SJSA1 (cell line): ENCODE results near the gene ELMO3. TPM values are rescaled to one million over a fixed set of nuclear protein-coding genes. Genes with fewer than 3 reads are reported as not detected.

ENCODE experiments used
- DNase-seq, 2 experiments: peaks; one replicate each; pipeline ENCODE4 v3.0.0-alpha.2; 2015 to 2020; ENCODE audit warnings: low spot score in 2 of 2, low read depth in 1 of 2
- H3K27ac ChIP-seq: fragments of 250-450 bp; sonication (Bioruptor Pico); 2 replicates; pipeline ENCODE4 v1.5.1; 2020; ENCODE audit warnings: mild to moderate bottlenecking, moderate library complexity
- H3K27me3 ChIP-seq: fragments of 250-450 bp; sonication (Bioruptor Pico); replicated peaks from 2 replicates; pipeline ENCODE4 v1.5.1; 2020; ENCODE audit warnings: mild to moderate bottlenecking, moderate library complexity
- H3K36me3 ChIP-seq: fragments of 250-450 bp; sonication (Bioruptor Pico); 2 replicates; pipeline ENCODE4 v1.5.1; 2020; ENCODE audit warnings: mild to moderate bottlenecking
- H3K4me1 ChIP-seq: fragments of 250-450 bp; sonication (Bioruptor Pico); replicated peaks from 2 replicates; pipeline ENCODE4 v1.6.1; 2021; ENCODE audit warnings: mild to moderate bottlenecking
- H3K4me3 ChIP-seq: fragments of 250-450 bp; sonication (Bioruptor Pico); 2 replicates; pipeline ENCODE4 v1.5.1; 2020; ENCODE audit warnings: mild to moderate bottlenecking
- H3K9me3 ChIP-seq: fragments of 250-450 bp; sonication (Bioruptor Pico); replicated peaks from 2 replicates; pipeline ENCODE4 v1.5.1; 2020; ENCODE audit warnings: mild to moderate bottlenecking
- total RNA-seq: library from RNA; depleted of rRNA; stranded (reverse); fragments of >200 nt; shearing (Covaris generic); gene quantifications from 2 replicates; pipeline ENCODE4 v1.2.3, GENCODE V29; 2014

Gene ELMO3
- total RNA-seq, 1 experiment from 2014 or later: 1.1 TPM

DNA sequence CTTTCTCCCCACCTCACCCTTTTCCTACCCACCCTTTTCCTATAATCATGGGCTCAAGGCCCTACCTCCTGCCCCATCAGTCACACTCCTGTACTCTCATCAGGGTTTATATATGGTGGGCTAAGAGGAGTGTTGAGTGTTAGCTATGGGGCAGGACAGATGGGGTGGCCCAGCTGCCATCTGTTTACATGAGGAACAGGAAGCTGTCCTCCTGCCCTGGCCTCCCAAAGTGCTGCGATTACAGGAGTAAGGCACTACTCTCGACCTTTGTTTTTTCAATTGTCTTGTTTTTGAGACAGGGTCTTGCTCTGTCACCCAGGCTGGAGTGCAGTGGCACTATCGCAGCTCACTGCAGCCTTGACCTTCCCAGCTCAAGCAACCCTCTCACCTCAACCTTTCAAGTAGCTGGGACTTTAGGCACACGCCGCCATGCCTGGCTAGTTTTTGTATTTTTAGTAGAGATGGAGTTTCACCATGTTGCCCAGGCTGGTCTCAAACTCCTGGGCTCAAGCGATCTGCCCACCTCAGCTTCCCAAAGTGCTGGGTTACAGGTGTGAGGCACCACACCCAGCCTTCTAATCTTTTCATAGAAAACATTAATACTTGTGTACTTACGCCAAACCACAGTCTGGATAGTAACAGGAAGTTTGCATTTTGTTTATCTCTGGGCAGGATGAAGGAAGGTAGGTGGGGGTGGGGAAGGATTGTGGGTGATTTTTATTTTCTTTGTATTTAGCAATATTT lies 40.9 kb upstream of the ELMO3 start:
- Histone ChIP-seq H3K27me3 (no peaks in the 10 kb centered on the region), H3K9me3 (no peaks in the 10 kb centered on the region), H3K27ac (no peak overlapping the region), H3K4me1 (peaks cover 24% of the 10 kb centered on the region), H3K4me3 (no peak overlapping the region), H3K36me3 (peaks cover 11% of the 10 kb centered on the region)
- no peak for DNase-seq

DNA sequence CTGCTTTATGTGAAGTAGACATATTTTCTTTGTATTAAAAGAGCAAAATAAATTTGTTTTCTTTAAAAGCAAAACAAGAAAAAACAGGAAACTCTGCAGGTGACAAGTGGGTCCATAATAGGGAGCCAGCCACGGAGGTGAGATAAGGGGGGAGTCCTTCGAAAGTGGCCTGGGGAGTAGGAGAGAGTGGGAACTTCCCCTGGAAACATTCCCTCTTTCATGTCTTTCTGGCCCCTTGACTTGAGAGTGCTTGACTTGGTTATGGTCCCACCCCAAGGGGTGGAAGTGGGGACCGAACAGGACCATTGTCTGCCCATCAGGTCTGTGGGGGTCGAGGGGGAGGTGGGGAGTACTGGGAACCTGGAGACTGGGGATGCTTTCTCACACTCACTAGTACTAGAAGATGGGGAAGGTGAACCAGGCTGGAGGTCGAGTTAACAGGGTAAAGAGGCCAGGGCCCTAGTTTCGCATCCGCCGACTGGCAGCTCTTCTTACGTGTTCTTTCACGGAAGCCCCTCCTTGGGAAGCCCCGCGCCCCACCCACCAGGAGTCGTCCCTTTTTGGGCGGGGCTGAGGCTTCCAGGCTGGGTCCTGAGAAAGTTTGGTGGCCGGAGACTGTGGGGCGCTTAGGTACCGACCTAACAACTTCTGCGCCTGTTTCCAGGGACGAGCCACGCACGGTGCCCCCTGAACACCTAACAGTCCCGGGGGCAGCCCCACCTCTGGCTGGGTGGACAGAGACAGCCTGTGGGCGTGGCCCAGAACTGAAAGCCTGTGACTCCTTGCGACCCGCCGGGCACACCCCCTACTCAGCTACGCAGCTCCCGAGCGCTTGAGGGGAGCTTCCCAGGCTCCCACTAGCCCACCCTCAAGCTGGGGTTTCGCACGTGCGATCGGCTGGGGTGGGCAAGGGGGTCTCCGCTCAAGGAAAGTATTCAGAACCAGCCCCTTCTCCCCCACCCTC lies 40.0 kb upstream of the ELMO3 start:
- DNase-seq: peak; percentile 52 to 63
- peak overlapping the region; percentile 29 for H3K27ac ChIP-seq

DNA sequence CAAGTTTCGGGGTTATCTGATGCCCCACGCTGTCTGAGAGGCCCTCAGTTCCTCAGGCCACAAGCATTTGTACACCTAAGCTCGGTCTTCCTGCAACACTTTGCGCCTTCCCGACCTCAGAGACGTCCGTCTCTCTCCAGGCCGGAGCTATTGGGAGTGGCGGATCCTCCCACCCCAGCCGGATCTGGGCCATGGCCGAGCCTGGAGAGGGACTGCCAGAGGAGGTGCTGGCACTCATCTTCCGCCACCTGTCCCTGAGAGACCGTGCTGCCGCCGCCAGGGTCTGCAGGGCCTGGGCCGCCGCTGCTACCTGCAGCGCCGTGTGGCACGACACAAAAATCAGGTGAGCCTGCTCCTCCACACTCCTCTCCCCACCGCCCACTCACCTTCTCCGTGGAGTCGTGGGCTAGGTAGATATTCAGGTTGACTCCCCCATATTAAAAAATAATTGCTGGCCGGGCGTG lies 37.3 kb upstream of the ELMO3 start:
- H3K36me3 ChIP-seq: peaks cover 10% of the 10 kb centered on the region
- no peaks in the 10 kb centered on the region for H3K9me3 ChIP-seq
- H3K27me3 ChIP-seq: no peaks in the 10 kb centered on the region
- peaks cover 17% of the 10 kb centered on the region for H3K4me1 ChIP-seq
- DNase-seq: no peak
- no peak overlapping the region for H3K27ac ChIP-seq
- H3K4me3 ChIP-seq: no peak overlapping the region

More for the DNA sequence above, 40.0 kb upstream of the ELMO3 start:
- no peaks in the 10 kb centered on the region for H3K9me3 ChIP-seq
- no peaks in the 10 kb centered on the region for H3K27me3 ChIP-seq
- H3K4me1 ChIP-seq: peaks cover 24% of the 10 kb centered on the region
- H3K4me3 ChIP-seq: peak overlapping the region; percentile 70
- peaks cover 14% of the 10 kb centered on the region for H3K36me3 ChIP-seq

DNA sequence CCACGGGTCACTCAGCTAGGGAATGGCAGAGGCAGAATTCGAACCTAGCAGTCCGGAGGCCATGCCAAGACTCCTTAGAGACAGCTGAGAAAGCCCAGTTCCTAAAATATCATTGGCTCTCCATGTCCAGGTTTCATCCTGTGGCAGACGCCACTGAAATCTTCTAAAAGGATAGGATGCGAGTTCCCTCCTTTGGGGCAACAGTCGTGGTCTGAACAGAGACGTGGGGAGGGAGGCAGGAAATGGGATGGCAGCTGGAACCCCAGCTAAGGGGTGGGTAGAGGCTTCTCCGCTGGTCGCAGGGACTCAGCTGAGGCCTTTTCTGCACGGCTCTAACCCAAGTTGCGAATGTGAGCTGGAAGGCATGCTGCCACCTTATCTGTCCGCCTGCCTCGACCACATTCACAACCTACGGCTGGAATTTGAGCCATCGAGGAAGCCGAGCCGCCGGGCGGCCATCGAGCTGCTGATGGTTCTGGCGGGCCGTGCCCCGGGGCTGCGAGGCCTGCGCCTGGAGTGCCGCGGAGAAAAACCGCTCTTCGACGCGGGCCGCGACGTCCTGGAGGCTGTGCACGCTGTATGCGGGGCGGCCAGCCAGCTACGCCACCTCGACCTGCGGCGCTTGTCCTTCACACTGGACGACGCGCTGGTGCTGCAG lies 36.3 kb upstream of the ELMO3 start:
- H3K27ac ChIP-seq: no peak overlapping the region
- DNase-seq: no peak
- H3K36me3 ChIP-seq: peaks cover 10% of the 10 kb centered on the region
- no peaks in the 10 kb centered on the region for H3K9me3 ChIP-seq
- H3K4me3 ChIP-seq: no peak overlapping the region
- H3K4me1 ChIP-seq: peaks cover 17% of the 10 kb centered on the region
- no peaks in the 10 kb centered on the region for H3K27me3 ChIP-seq

DNA sequence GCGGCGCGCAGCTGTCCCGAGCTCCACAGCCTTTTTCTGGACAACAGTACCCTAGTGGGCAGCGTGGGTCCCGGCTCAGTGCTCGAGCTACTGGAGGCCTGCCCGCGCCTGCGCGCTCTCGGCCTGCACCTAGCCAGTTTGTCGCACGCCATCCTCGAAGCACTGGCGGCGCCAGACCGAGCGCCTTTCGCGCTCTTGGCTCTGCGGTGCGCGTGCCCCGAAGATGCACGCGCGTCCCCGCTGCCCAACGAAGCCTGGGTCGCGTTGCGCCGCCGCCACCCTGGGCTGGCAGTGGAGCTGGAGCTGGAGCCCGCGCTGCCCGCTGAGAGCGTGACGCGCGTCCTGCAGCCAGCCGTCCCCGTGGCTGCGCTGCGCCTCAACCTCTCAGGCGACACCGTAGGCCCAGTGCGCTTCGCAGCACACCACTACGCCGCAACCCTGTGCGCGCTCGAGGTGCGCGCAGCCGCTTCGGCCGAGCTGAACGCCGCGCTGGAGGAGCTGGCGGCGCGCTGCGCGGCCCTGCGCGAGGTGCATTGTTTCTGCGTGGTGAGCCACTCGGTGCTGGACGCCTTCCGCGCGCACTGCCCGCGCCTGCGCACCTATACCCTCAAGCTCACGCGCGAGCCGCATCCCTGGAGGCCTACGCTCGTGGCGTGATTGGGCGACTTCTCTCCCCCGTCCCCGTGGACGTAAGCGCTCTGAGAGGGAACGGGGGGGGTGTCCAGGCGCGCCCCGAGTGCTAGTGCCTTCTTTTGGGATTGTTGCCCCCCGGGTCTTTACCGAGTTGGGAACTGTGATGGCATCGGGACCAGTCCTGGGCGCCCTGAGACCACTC lies 35.5 kb upstream of the ELMO3 start:
- Histone ChIP-seq H3K27ac (no peak overlapping the region), H3K4me1 (peaks cover 17% of the 10 kb centered on the region), H3K9me3 (no peaks in the 10 kb centered on the region), H3K36me3 (peaks cover 10% of the 10 kb centered on the region), H3K4me3 (no peak overlapping the region), H3K27me3 (no peaks in the 10 kb centered on the region)
- no peak for DNase-seq

DNA sequence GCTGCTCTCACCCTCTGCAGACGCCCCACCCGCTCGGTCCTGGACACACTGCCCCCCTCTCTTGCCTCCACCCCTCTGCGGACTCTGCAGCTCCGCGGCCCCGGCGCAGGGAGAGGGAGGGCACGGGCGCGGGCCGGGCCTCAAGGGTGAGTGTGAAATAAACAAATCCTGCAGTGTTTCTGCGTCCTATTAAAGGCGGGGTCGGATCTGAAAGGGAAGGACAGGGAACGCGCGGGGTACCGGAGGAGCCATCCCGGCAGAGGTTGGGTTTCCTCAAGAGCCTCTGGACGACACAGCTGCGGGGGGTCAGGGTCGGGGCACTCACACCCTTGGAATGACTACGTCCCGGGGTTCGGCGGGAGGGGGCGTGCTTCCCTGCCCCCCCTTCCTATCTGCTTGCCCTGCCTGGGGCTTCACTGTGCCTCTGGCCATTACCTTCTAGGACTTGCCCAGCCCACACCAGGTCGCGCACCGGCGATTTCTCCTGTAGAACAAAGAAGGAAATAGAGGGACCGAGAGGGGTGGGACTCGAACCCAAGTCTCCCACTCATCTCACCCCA lies 34.9 kb upstream of the ELMO3 start:
- Histone ChIP-seq H3K9me3 (no peaks in the 10 kb centered on the region), H3K4me1 (peaks cover 12% of the 10 kb centered on the region), H3K27ac (no peak overlapping the region), H3K36me3 (peaks cover 10% of the 10 kb centered on the region), H3K4me3 (no peak overlapping the region), H3K27me3 (no peaks in the 10 kb centered on the region)
- no peak for DNase-seq

DNA sequence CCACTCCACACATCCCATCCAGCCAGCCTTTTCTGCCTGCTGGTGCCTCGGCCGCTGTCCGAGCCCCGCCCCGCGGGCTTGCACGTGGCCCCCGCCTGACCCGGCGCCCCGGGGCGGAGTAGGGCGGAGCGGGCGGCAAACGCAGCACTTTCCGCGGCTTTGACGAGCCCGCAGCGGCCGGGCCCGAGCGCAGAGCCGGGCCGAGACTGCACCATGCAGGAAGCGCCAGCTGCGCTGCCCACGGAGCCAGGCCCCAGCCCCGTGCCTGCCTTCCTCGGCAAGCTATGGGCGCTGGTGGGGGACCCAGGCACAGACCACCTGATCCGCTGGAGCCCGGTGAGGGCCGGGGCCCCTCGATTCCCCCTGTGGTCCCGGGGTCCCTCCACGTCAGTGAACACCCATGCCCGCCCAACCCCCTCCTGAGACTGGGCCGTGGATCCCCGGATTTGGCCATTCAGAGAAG lies 34.3 kb upstream of the ELMO3 start, which contains the start of gene HSF4:
HSF4 (plus strand) TSS at position 147 of the 463 bp plus-strand sequence; CDS start at position 214, 67 bp downstream.
- H3K4me1 ChIP-seq: peaks cover 14% of the 10 kb centered on the region
- H3K4me3 ChIP-seq: no peak within 1 kb of the TSS
- no peaks in the 10 kb centered on the region for H3K27me3 ChIP-seq
- no peak within 1 kb of the TSS for H3K27ac ChIP-seq
- no peak for DNase-seq
- H3K36me3 ChIP-seq: peaks cover 7% of the 10 kb centered on the region
- no peaks in the 10 kb centered on the region for H3K9me3 ChIP-seq

DNA sequence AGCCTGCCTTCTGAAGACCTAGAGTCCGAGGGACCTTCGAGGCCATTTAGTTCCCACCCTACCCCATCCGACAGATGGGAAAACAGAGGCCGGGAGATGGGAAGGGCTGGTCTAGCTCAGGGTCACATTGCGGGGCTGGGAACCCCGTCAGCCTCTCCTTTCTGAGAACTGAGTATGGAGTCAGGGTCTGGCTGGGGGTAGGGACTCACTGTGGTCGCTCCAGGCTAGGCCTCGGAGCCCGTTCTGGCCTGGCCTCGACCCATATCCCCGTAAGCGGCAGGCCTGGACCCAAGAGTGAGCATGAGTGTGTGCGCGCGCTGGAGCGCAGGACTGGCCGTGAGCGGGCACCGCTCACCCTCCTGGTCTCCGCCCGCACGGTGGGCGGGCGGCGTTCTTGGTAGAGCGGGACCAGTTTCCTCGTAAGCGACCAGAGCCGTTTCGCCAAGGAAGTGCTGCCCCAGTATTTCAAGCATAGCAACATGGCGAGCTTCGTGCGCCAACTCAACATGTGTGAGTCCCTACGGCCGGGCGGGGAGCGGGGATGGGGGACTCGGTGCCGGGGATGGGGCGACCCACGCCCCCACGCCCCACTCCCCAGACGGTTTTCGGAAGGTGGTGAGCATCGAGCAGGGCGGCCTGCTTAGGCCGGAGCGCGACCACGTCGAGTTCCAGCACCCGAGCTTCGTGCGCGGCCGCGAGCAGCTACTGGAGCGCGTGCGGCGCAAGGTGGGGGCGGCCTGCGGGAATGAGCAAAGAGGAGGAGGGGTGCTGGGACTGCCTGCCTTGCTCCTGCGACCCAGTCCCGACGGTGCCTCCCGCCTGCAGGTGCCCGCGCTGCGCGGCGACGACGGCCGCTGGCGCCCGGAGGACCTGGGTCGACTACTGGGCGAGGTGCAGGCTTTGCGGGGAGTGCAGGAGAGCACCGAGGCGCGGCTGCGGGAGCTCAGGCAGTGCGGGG lies 33.5 kb upstream of the ELMO3 start:
- Histone ChIP-seq H3K4me1 (peaks cover 16% of the 10 kb centered on the region), H3K4me3 (no peak overlapping the region)
- DNase-seq: no peak

DNA sequence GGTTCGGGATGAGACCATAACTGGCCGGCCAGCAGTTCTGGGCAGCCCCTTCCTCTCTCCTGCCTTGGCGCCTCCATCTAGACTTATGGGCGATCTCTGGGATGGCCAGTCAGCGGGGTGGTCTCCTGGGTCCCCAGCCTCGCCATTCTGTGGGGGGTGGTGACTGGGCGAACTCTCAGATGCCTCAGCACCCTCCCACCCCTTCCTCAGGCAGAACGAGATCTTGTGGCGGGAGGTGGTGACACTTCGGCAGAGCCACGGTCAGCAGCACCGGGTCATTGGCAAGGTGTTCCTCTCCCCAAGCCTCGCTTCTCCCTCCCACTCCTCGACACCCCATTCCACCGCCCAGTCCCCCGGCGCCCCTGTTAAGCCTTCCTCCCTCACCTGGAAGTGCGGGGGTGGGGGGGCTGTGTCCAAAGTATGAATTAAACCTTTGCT lies 32.8 kb upstream of the ELMO3 start:
- no peak overlapping the region for H3K4me3 ChIP-seq
- no peaks in the 10 kb centered on the region for H3K9me3 ChIP-seq
- H3K27ac ChIP-seq: no peak overlapping the region
- peaks cover 6% of the 10 kb centered on the region; the same call in 1 of the 2 replicates for H3K36me3 ChIP-seq
- no peak for DNase-seq
- H3K4me1 ChIP-seq: peaks cover 17% of the 10 kb centered on the region
- H3K27me3 ChIP-seq: no peaks in the 10 kb centered on the region

More for the DNA sequence above, 33.5 kb upstream of the ELMO3 start:
- Histone ChIP-seq H3K27ac (no peak overlapping the region), H3K27me3 (no peaks in the 10 kb centered on the region), H3K36me3 (peaks cover 6% of the 10 kb centered on the region; the same call in 1 of the 2 replicates), H3K9me3 (no peaks in the 10 kb centered on the region)

DNA sequence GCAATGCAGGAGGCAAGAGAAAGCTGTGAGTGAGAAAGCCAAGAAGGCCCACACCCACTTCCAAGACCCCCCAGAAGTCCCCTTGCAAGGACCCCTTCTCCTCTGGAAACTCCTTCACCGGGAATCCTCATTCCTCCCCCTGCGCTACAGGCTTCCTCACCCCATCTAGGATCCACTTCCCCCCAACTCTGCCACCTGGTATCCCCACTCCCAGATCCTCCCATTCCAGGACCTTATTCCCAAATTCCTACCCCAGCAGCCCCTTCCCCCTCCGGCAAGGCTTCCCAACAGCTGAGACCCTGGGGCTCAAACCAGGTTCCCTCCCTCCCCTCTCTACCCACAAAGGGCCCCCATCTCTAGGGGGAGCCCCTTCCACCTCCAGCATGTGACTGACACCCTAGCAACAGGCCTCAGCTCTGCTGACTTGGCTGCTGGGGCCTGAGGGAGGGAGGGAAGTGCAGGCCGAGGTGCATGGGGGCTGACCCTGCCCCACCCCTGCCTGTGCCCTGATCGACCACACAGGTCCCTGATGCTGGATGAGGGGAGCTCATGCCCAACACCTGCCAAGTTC lies 32.2 kb upstream of the ELMO3 start:
- Histone ChIP-seq H3K4me3 (no peak overlapping the region), H3K27me3 (no peaks in the 10 kb centered on the region), H3K27ac (no peak overlapping the region), H3K4me1 (peaks cover 19% of the 10 kb centered on the region), H3K9me3 (no peaks in the 10 kb centered on the region), H3K36me3 (peaks cover 6% of the 10 kb centered on the region; the same call in 1 of the 2 replicates)
- DNase-seq: no peak

DNA sequence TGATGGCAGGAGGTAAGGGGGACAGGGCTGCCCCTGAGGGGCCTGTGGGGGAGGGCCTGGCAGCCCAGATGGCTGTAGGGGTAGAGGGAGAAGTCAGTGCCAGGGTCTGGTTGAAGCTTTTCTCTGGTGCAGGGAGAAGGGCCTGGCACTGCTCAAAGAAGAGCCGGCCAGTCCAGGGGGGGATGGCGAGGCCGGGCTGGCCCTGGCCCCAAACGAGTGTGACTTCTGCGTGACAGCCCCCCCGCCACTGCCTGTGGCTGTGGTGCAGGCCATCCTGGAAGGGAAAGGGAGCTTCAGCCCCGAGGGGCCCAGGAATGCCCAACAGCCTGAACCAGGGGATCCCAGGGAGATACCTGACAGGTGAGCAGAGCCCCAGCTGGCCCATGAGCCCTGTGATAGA lies 31.3 kb upstream of the ELMO3 start:
- no peaks in the 10 kb centered on the region for H3K27me3 ChIP-seq
- H3K4me3 ChIP-seq: no peak overlapping the region
- no peaks in the 10 kb centered on the region for H3K9me3 ChIP-seq
- H3K27ac ChIP-seq: no peak overlapping the region
- peaks cover 19% of the 10 kb centered on the region for H3K4me1 ChIP-seq
- DNase-seq: no peak
- peaks cover 6% of the 10 kb centered on the region; the same call in 1 of the 2 replicates for H3K36me3 ChIP-seq
